Panc1 (cell line): Measurements from ENCODE around the gene CCDC167. TPM values are rescaled to one million over a fixed set of nuclear protein-coding genes. Genes with fewer than 3 reads are reported as not detected.

Source experiments
- ATAC-seq: fragments of 200-7000 bp; cut with Tn5 transposase; 2 replicates; pipeline ENCODE4 v1.9.1; 2020; ENCODE audit warnings: mild to moderate bottlenecking, moderate library complexity
- BruUV-seq: library from RNA; stranded (reverse); fragments of 400-500 nt; replicated peaks from 2 replicates; lab custom pipeline; 2021; lab: Mats Ljungman, UMichigan
- CTCF ChIA-PET: fragments of 300-600 bp; sonication (Branson Sonifier 250); formaldehyde crosslinking; loops from one replicate; lab custom pipeline; 2022; ENCODE audit warnings: antibody characterized with exemption; lab: Charles Lee
- POLR2A ChIA-PET: fragments of 300-600 bp; sonication (Branson Sonifier 250); formaldehyde crosslinking; loops from one replicate; lab custom pipeline; 2022; ENCODE audit warnings: antibody characterized with exemption; lab: Charles Lee
- DNase-seq: peaks from one replicate; pipeline ENCODE4 v3.0.0-alpha.2; 2010; ENCODE audit warnings: low read depth, low spot score
- H3K27ac ChIP-seq: 2 replicates; pipeline ENCODE4 v1.5.1; 2011; ENCODE audit warnings: mild to moderate bottlenecking, low read length, inconsistent platforms
- H3K27me3 ChIP-seq: fragments of 200-500 bp; sonication (Bioruptor generic); 2 replicates; pipeline ENCODE4 v1.6.0; 2014; ENCODE audit warnings: low read length, inconsistent platforms; ENCODE audit not compliant: control insufficient read depth, insufficient read depth
- H3K36me3 ChIP-seq: fragments of 200-500 bp; sonication (Bioruptor generic); 2 replicates; pipeline ENCODE4 v1.5.1; 2014; ENCODE audit warnings: inconsistent platforms, mild to moderate bottlenecking, low read length, moderate library complexity; ENCODE audit not compliant: control insufficient read depth, insufficient read depth
- H3K4me1 ChIP-seq: 2 replicates; pipeline ENCODE4 v1.5.1; 2011; ENCODE audit warnings: inconsistent platforms, mild to moderate bottlenecking, low read length, moderate library complexity; ENCODE audit not compliant: control insufficient read depth, insufficient read depth
- H3K4me3 ChIP-seq, 2 experiments: 2 replicates each; pipeline ENCODE4 v1.5.1; 2011 to 2012; ENCODE audit warnings: low read depth in 2 of 2, low read length in 2 of 2, mild to moderate bottlenecking in 2 of 2, inconsistent platforms in 1 of 2, moderate library complexity in 1 of 2
- H3K9me3 ChIP-seq: fragments of 200-500 bp; sonication (Bioruptor generic); 2 replicates; pipeline ENCODE4 v1.5.1; 2014; ENCODE audit warnings: low read depth, mild to moderate bottlenecking, inconsistent platforms, low read length, moderate library complexity; ENCODE audit not compliant: control insufficient read depth, insufficient read depth
- CTCF ChIP-seq: fragments of 450-650 bp; IDR thresholded peaks from 2 replicates; pipeline ENCODE4 v1.5.1; 2017; ENCODE audit warnings: mild to moderate bottlenecking
- POLR2AphosphoS5 ChIP-seq: IDR thresholded peaks from 2 replicates; pipeline ENCODE4 v1.6.1; 2012; ENCODE audit warnings: mild to moderate bottlenecking, low read depth, low read length, moderate library complexity
- REST ChIP-seq, 2 experiments: IDR thresholded peaks; 2 replicates each; pipeline ENCODE4 v1.6.1; 2011 to 2012; ENCODE audit warnings: low read depth in 2 of 2, control low read depth in 1 of 2, low read length in 1 of 2, mild to moderate bottlenecking in 1 of 2, moderate library complexity in 1 of 2; ENCODE audit not compliant: insufficient read depth in 1 of 2
- SIN3A ChIP-seq: IDR thresholded peaks from 2 replicates; pipeline ENCODE4 v1.6.1; 2012; ENCODE audit warnings: low read depth, mild to moderate bottlenecking, low read length, moderate library complexity, borderline replicate concordance; ENCODE audit not compliant: insufficient read depth
- TCF7L2 ChIP-seq: IDR thresholded peaks from 2 replicates; pipeline ENCODE4 v1.6.1; 2011; ENCODE audit warnings: mild to moderate bottlenecking, low read depth, low read length, inconsistent platforms
- in situ Hi-C: cut with HindIII; loops from 2 replicates; pipeline ENCODE4 v1.10.0; 2016; ENCODE audit warnings: low sequenced_read_pairs, low pct_unique_long_range_greater_than_20kb
- intact Hi-C: fragments of 100-400 bp; cut with micrococcal nuclease; formaldehyde crosslinking; loops from one replicate; pipeline ENCODE4 v1.10.0; 2022; ENCODE audit not compliant: unreplicated experiment
- total RNA-seq: library from RNA; stranded (reverse); gene quantifications from one replicate; pipeline ENCODE4 v1.2.1, GENCODE V29; 2021; ENCODE audit not compliant: unreplicated experiment

The CCDC167 gene
- total RNA-seq, 1 experiment from 2014 or later, result 57.6 TPM

- intact Hi-C loops (no loop called here), in situ Hi-C loops (no loop called here)
- Histone ChIP-seq H3K27ac (no peak overlapping the region), H3K4me3 (no peak overlapping the region), H3K9me3 (no peaks in the 10 kb centered on the region), H3K36me3 (peaks cover 2% of the 10 kb centered on the region; the same call in 1 of the 2 replicates), H3K27me3 (no peaks in the 10 kb centered on the region), H3K4me1 (no peaks in the 10 kb centered on the region)
- DNase-seq (no peak), ATAC-seq (no peak)
- ChIA-PET POLR2A (interaction anchor here (0.6 to 0.9 kb wide), 2 partner anchors 11 to 162 kb away, joined by 3 to 4 read pairs; no protein-coding TSS in a partner anchor), CTCF (no interaction called here)
- TF ChIP-seq SIN3A (no peak), REST (IDR thresholded peaks at IDR 0.05; ENCODE audit: insufficient read depth in 1 of 2, low read depth in 2 of 2, low read length in 1 of 2) (no peak), POLR2AphosphoS5 (no peak), TCF7L2 (no peak), CTCF (no peak)
- no TSS peak for BruUV-seq
These were observed 45.1 kb downstream of the CCDC167 start for GRCh38 chr6:37454420-37455140.

- TF ChIP-seq POLR2AphosphoS5, result no peak
- TF ChIP-seq TCF7L2, result no peak
- TF ChIP-seq CTCF, result no peak
- no peak for TF ChIP-seq REST (IDR thresholded peaks at IDR 0.05; ENCODE audit: insufficient read depth in 1 of 2, low read depth in 2 of 2, low read length in 1 of 2)
- TF ChIP-seq SIN3A, result no peak
- in situ Hi-C loops, result no loop called here
- Histone ChIP-seq H3K36me3 (peaks cover 4% of the 10 kb centered on the region; the same call in 1 of the 2 replicates), H3K9me3 (no peaks in the 10 kb centered on the region), H3K4me1 (no peaks in the 10 kb centered on the region), H3K27ac (no peak overlapping the region), H3K4me3 (no peak overlapping the region), H3K27me3 (no peaks in the 10 kb centered on the region)
- POLR2A ChIA-PET, result no interaction called here
- DNase-seq (no peak), ATAC-seq (no peak)
- intact Hi-C loops, result no loop called here
- no TSS peak for BruUV-seq
- CTCF ChIA-PET, result no interaction called here
These were observed 47.2 kb downstream of the CCDC167 start for GRCh38 chr6:37452522-37452921.
